Activated CD8-positive, alpha-beta T cell treated with anti-CD3 and anti-CD28 coated beads, Interleukin-2, amount 10 ng/mL, durations not matched to agents 7 days and 5 days (primary cell): Measurements from ENCODE around the gene KRTAP11-1. TPM values are rescaled to one million over a fixed set of nuclear protein-coding genes. Genes with fewer than 3 reads are reported as not detected.
A peak's percentile ranks its signal among the peaks of the same experiment; 100 is the strongest.

Source experiments
- ATAC-seq: fragments of 150-1000 bp; cut with Tn5 transposase; one replicate; pipeline ENCODE4 v1.10.0; 2021; ENCODE audit warnings: moderate library complexity
- CTCF ChIA-PET: fragments of 350-600 bp; sonication (Branson Sonifier 250); formaldehyde crosslinking; loops from one replicate; lab custom pipeline; 2021; ENCODE audit warnings: antibody characterized with exemption; lab: Charles Lee
- POLR2A ChIA-PET: fragments of 350-600 bp; sonication (Branson Sonifier 250); formaldehyde crosslinking; loops from one replicate; lab custom pipeline; 2021; ENCODE audit warnings: antibody characterized with exemption; lab: Charles Lee
- DNase-seq: peaks from one replicate; pipeline ENCODE4 v3.0.0-alpha.2; 2020
- H3K27ac Mint-ChIP-seq: one replicate; pipeline ENCODE4 v1.8.0; 2021; ENCODE audit warnings: mild to moderate bottlenecking, mixed read lengths
- H3K27me3 Mint-ChIP-seq: one replicate; pipeline ENCODE4 v1.8.0; 2021; ENCODE audit warnings: low read depth, mixed read lengths
- H3K36me3 Mint-ChIP-seq: one replicate; pipeline ENCODE4 v1.8.0; 2021; ENCODE audit warnings: low read depth, mixed read lengths
- H3K4me1 Mint-ChIP-seq: one replicate; pipeline ENCODE4 v1.8.0; 2021; ENCODE audit warnings: low read depth, mixed read lengths
- H3K4me3 Mint-ChIP-seq: one replicate; pipeline ENCODE4 v1.8.0; 2021; ENCODE audit warnings: mild to moderate bottlenecking, mixed read lengths
- H3K9me3 Mint-ChIP-seq: one replicate; pipeline ENCODE4 v1.8.0; 2022; ENCODE audit warnings: mixed read lengths; ENCODE audit not compliant: insufficient read depth
- total RNA-seq, 2 experiments: library from RNA; stranded (reverse); gene quantifications; one replicate each; pipeline ENCODE4 v1.2.3, GENCODE V29; 2021

Gene KRTAP11-1
- total RNA-seq, 2 experiments from 2014 or later: not detected

DNA sequence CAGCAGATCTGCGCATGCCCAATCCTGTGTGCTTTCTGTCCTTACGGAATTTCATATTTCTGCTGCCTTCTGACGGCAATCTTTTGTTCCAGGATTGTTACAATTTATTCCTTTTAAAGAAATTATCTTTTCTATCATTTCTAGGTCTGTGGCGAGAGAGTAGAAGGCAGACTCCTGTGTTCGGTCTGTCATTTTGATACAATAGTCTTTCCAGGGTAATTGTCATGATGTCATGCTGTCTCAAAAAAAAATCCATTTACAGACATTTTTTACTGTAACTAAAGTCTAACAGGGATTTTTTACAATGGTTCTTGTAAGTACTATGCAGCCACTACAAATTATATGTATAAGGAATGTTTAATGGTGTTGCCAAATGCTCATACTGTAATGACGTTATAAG lies 42.8 kb downstream of the KRTAP11-1 start:
- no peak overlapping the region for H3K4me3 Mint-ChIP-seq
- no peak for ATAC-seq
- H3K9me3 Mint-ChIP-seq: no peaks in the 10 kb centered on the region
- DNase-seq: no peak
- CTCF ChIA-PET: interaction anchor here (1.1 to 2.0 kb wide), 4 partner anchors 12 to 240 kb away, joined by 3 to 5 read pairs (median 4); no protein-coding TSS in a partner anchor
- H3K27me3 Mint-ChIP-seq: peaks cover 3% of the 10 kb centered on the region
- no peaks in the 10 kb centered on the region for H3K36me3 Mint-ChIP-seq
- POLR2A ChIA-PET: no interaction called here
- H3K4me1 Mint-ChIP-seq: no peaks in the 10 kb centered on the region
- no peak overlapping the region for H3K27ac Mint-ChIP-seq

DNA sequence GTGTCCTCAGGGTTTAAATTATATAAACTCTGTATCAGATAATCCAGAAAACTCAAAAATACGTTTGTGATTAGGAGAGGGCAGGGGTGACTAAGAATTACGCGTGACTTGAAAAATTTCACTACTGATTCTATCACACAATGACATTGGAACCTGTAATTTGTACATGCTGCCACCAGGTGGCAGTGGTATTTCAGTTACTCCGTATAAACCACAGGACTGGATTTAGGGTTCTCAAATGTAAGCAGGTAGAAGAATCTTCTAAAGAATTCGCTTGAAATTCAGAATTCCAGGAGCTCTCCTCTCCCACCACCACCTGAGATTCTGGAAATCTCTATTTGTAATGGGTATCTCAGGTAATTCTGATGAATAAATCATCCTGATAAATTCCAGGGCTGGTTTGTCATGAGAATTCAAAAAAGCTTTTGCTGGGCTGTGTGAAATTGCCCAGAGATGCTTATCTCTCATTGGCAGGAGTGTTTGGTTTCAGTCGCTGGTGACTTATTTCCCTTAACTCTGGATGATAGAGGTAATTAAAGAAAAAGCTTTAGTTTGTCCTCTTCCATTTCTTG lies 50.1 kb downstream of the KRTAP11-1 start:
- Mint-ChIP-seq H3K9me3 (no peaks in the 10 kb centered on the region), H3K27me3 (peaks cover 3% of the 10 kb centered on the region)
- CTCF ChIA-PET: interaction anchor here (0.7 to 3.9 kb wide), 4 partner anchors 12 to 267 kb away, joined by 3 to 29 read pairs (median 4); no protein-coding TSS in a partner anchor

More for the DNA sequence above, 50.1 kb downstream of the KRTAP11-1 start:
- no peaks in the 10 kb centered on the region for H3K36me3 Mint-ChIP-seq
- no peak overlapping the region for H3K27ac Mint-ChIP-seq
- no peak overlapping the region for H3K4me3 Mint-ChIP-seq
- POLR2A ChIA-PET: no interaction called here
- DNase-seq: peak; percentile 51
- ATAC-seq: no peak
- no peaks in the 10 kb centered on the region for H3K4me1 Mint-ChIP-seq

Other genes starting within 250 kb of the KRTAP11-1 start
- not detected for gene KRTAP20-2, start 246.4 kb downstream of the KRTAP11-1 start, total RNA-seq
- gene KRTAP20-3, start 238.7 kb downstream of the KRTAP11-1 start, total RNA-seq: not detected
- gene KRTAP21-3, start 162.8 kb downstream of the KRTAP11-1 start, total RNA-seq: not detected
- not detected for gene KRTAP21-2, start 134.3 kb downstream of the KRTAP11-1 start, total RNA-seq
- not detected for gene KRTAP21-1, start 126.2 kb downstream of the KRTAP11-1 start, total RNA-seq
- not detected for gene KRTAP8-1, start 68.3 kb downstream of the KRTAP11-1 start, total RNA-seq
- gene KRTAP7-1, start 51.8 kb downstream of the KRTAP11-1 start, total RNA-seq: not detected
- gene KRTAP19-8, start 156.9 kb upstream of the KRTAP11-1 start, total RNA-seq: not detected